ENCODE measurements around the gene ZBED5. TPM values are rescaled to one million over a fixed set of nuclear protein-coding genes. Genes with fewer than 3 reads are reported as not detected.
"Not testable (repeated sequence)": the region's sequence is repeated elsewhere in the genome, so short reads cannot be mapped to it uniquely, and the experiment has no call there.

The ZBED5 gene
- total RNA-seq, 1 experiment from 2014 or later: 21.0 TPM

DNA sequence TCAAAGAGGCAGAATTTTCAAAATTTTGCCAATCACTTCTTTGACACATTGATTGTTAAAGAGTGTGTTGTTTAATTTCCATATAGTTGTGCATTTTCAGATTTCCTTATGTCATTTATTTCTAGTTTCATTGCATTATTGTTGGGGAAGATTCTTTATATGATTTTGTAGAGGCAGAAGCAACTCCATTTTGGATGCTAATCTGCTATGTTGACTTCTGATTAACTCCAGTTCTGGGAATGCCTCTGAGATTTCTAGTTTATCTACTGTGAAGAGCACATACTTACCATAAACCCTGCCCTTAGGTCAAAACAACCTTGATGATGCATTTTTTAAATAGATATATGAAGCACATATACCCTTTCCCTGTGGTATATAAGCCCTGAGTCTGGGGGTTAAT lies 29.5 kb upstream of the ZBED5 start:
- no peak overlapping the region for H3K9ac ChIP-seq (ENCODE audit: low read length)
- DNase-seq (no peak), ATAC-seq (no peak)
- H3K4me3 ChIP-seq (ENCODE audit: low read length): no peak overlapping the region
- peaks cover 6% of the 10 kb centered on the region for H3K9me3 ChIP-seq (ENCODE audit: low read length)
- H4K20me1 ChIP-seq (ENCODE audit: low read length): no peaks in the 10 kb centered on the region
- ChIA-PET POLR2A (ENCODE audit: unreplicated experiment) (no interaction called here), CTCF (no interaction called here)
- no peaks in the 10 kb centered on the region for H3K27me3 ChIP-seq (ENCODE audit: low read length)
- no peaks in the 10 kb centered on the region for H3K79me2 ChIP-seq (ENCODE audit: low read length)
- H3K4me1 ChIP-seq (ENCODE audit: insufficient read depth, low read length): no peaks in the 10 kb centered on the region
- H3K36me3 ChIP-seq (ENCODE audit: low read depth, low read length): no peaks in the 10 kb centered on the region
- intact Hi-C loops (cut with micrococcal nuclease): no loop called here
- no peaks in the 10 kb centered on the region for H3K9me2 ChIP-seq (replicated peaks; ENCODE audit: low read length)
- H3F3A ChIP-seq (ENCODE audit: low read length, unreplicated experiment): no peaks in the 10 kb centered on the region
- no peak overlapping the region for H3K27ac ChIP-seq (ENCODE audit: low read length)
- BruUV-seq (replicated peaks): no TSS peak
- H2AFZ ChIP-seq (ENCODE audit: low read length): no peak overlapping the region
- TF ChIP-seq CTCF (conservative IDR thresholded peaks at IDR 0.05; ENCODE audit: low read depth, low read length) (no peak), EZH2 (IDR thresholded peaks at IDR 0.05; ENCODE audit: low read length, unreplicated experiment) (no peak), EZH2phosphoT487 (IDR thresholded peaks at IDR 0.05; ENCODE audit: borderline replicate concordance, low read length) (no peak)
- no peak overlapping the region for H3K4me2 ChIP-seq (ENCODE audit: low read length)

- Histone ChIP-seq H2AFZ (ENCODE audit: low read length) (no peak overlapping the region), H4K20me1 (ENCODE audit: low read length) (no peaks in the 10 kb centered on the region), H3K9ac (ENCODE audit: low read length) (no peak overlapping the region), H3F3A (ENCODE audit: low read length, unreplicated experiment) (no peaks in the 10 kb centered on the region), H3K4me2 (ENCODE audit: low read length) (no peak overlapping the region), H3K36me3 (ENCODE audit: low read depth, low read length) (no peaks in the 10 kb centered on the region), H3K27ac (ENCODE audit: low read length) (no peak overlapping the region), H3K9me3 (ENCODE audit: low read length) (peaks cover 6% of the 10 kb centered on the region), H3K79me2 (ENCODE audit: low read length) (no peaks in the 10 kb centered on the region), H3K4me3 (ENCODE audit: low read length) (no peak overlapping the region), H3K4me1 (ENCODE audit: insufficient read depth, low read length) (no peaks in the 10 kb centered on the region), H3K27me3 (ENCODE audit: low read length) (no peaks in the 10 kb centered on the region), H3K9me2 (replicated peaks; ENCODE audit: low read length) (no peaks in the 10 kb centered on the region)
- DNase-seq (no peak), ATAC-seq (no peak)
- POLR2A ChIA-PET (ENCODE audit: unreplicated experiment): no interaction called here
- no peak for TF ChIP-seq CTCF (conservative IDR thresholded peaks at IDR 0.05; ENCODE audit: low read depth, low read length)
- TF ChIP-seq EZH2phosphoT487 (IDR thresholded peaks at IDR 0.05; ENCODE audit: borderline replicate concordance, low read length): no peak
- no peak for TF ChIP-seq EZH2 (IDR thresholded peaks at IDR 0.05; ENCODE audit: low read length, unreplicated experiment)
- intact Hi-C loops (cut with micrococcal nuclease): no loop called here
- BruUV-seq (replicated peaks): no TSS peak
- CTCF ChIA-PET: no interaction called here
Measured at GRCh38 chr11:10886652-10887250, 28.9 kb upstream of the ZBED5 start.

DNA sequence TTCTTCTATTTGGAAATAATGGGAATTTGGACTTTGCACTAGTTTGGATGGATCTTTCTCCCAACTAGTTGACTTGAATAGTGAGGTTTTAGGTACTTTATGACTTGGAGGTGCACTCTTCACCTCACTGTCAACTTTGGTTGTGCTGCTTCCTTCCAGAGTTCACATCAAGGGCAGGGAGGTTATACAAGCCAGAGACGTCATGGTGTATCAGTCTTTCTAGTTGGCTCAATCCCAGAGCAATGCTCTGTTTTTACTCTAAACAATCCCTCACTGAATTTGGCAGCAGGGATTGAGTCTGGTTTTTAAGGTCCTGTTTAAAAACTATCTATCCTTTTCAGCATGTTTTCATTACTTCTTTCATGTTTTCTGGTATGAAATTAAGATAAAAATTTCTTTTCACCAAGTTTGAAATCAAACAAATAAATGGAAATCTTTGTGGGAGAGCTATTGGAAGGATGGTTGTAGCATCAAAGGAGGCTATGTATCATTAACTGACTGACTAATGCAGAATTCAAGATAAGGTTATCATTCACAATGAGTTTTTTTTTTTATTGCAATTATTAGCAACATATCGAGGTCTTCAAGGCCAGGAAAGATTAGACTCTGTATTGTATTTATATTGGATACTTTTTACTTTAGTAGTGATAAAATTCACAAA lies 28.0 kb upstream of the ZBED5 start:
- Histone ChIP-seq H3K36me3 (ENCODE audit: low read depth, low read length) (no peaks in the 10 kb centered on the region), H4K20me1 (ENCODE audit: low read length) (no peaks in the 10 kb centered on the region), H3K9ac (ENCODE audit: low read length) (no peak overlapping the region), H3K4me1 (ENCODE audit: insufficient read depth, low read length) (no peaks in the 10 kb centered on the region), H2AFZ (ENCODE audit: low read length) (no peak overlapping the region), H3K9me3 (ENCODE audit: low read length) (peaks cover 6% of the 10 kb centered on the region), H3K79me2 (ENCODE audit: low read length) (no peaks in the 10 kb centered on the region), H3K4me3 (ENCODE audit: low read length) (no peak overlapping the region), H3K9me2 (replicated peaks; ENCODE audit: low read length) (no peaks in the 10 kb centered on the region), H3F3A (ENCODE audit: low read length, unreplicated experiment) (no peaks in the 10 kb centered on the region), H3K4me2 (ENCODE audit: low read length) (no peak overlapping the region), H3K27me3 (ENCODE audit: low read length) (no peaks in the 10 kb centered on the region), H3K27ac (ENCODE audit: low read length) (no peak overlapping the region)
- ChIA-PET POLR2A (ENCODE audit: unreplicated experiment) (no interaction called here), CTCF (no interaction called here)
- TF ChIP-seq EZH2 (IDR thresholded peaks at IDR 0.05; ENCODE audit: low read length, unreplicated experiment): no peak
- no peak for TF ChIP-seq EZH2phosphoT487 (IDR thresholded peaks at IDR 0.05; ENCODE audit: borderline replicate concordance, low read length)
- intact Hi-C loops (cut with micrococcal nuclease): no loop called here
- BruUV-seq (replicated peaks): no TSS peak
- DNase-seq: no peak
- no peak for ATAC-seq

DNA sequence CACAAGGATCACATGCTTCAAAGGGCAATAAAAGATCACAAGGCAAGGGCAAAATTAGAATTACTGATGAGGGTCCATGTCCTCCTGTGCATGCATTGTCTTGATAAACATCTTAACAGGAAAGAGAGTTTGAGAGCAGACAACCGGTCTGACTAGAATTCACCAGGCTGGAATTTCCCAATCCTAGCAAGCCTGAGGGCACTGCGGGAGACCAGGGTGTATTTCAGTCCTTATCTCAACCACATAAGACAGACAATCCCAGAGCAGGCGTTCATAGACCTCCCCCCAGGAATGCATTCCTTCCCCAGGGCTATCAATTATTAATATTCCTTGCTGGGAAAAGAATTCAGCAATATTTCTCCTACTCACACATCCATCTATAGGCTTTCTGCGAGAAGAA lies 26.4 kb upstream of the ZBED5 start:
- POLR2A ChIA-PET (ENCODE audit: unreplicated experiment); H3K36me3 ChIP-seq (ENCODE audit: low read depth, low read length); H3K9ac ChIP-seq (ENCODE audit: low read length); H3K9me3 ChIP-seq (ENCODE audit: low read length); H3K4me1 ChIP-seq (ENCODE audit: insufficient read depth, low read length); H3K27me3 ChIP-seq (ENCODE audit: low read length); BruUV-seq (replicated peaks); CTCF ChIA-PET; H3K4me3 ChIP-seq (ENCODE audit: low read length); intact Hi-C loops (cut with micrococcal nuclease); H2AFZ ChIP-seq (ENCODE audit: low read length); H3K9me2 ChIP-seq (replicated peaks; ENCODE audit: low read length); H3K27ac ChIP-seq (ENCODE audit: low read length); H3K79me2 ChIP-seq (ENCODE audit: low read length); H4K20me1 ChIP-seq (ENCODE audit: low read length); H3K4me2 ChIP-seq (ENCODE audit: low read length); H3F3A ChIP-seq (ENCODE audit: low read length, unreplicated experiment); ATAC-seq: not testable (repeated sequence)
- peak; percentile 35 for DNase-seq
